HG02642 (cell line): ENCODE measurements around the gene SALL3.

Experiments
- ATAC-seq: cut with Tn5 transposase; IDR thresholded peaks from one replicate; pipeline ENCODE4 v1.9.1; 2021; ENCODE audit warnings: mild to moderate bottlenecking; ENCODE audit not compliant: unreplicated experiment, poor library complexity

SALL3 gene

GRCh38 chr18:78979056-78979729 is 425 bp upstream of the SALL3 start:
- ATAC-seq = no peak

- ATAC-seq = no peak
Measured at GRCh38 chr18:78980279-78980771, 707 bp downstream of the SALL3 start.

GRCh38 chr18:78980777-78981380 is 1.3 kb downstream of the SALL3 start:
- no peak for ATAC-seq

GRCh38 chr18:78981394-78981831 is 1.8 kb downstream of the SALL3 start:
- no peak for ATAC-seq

GRCh38 chr18:78981989-78982620 is 2.5 kb downstream of the SALL3 start:
- no peak for ATAC-seq

GRCh38 chr18:78983512-78983911 is 3.9 kb downstream of the SALL3 start:
- ATAC-seq = no peak

GRCh38 chr18:78984941-78985784 is 5.5 kb downstream of the SALL3 start:
- no peak for ATAC-seq

GRCh38 chr18:78986018-78986481 is 6.4 kb downstream of the SALL3 start:
- no peak for ATAC-seq

- no peak for ATAC-seq
Measured at GRCh38 chr18:78991446-78991845, 11.8 kb downstream of the SALL3 start.

- ATAC-seq = no peak
Measured at GRCh38 chr18:78992041-78993011, 12.7 kb downstream of the SALL3 start.

- ATAC-seq = no peak
Measured at GRCh38 chr18:78993014-78993926, 13.7 kb downstream of the SALL3 start.

- ATAC-seq = no peak
Measured at GRCh38 chr18:78994000-78994399, 14.4 kb downstream of the SALL3 start.

GRCh38 chr18:78994531-78994930 is 14.9 kb downstream of the SALL3 start:
- ATAC-seq = no peak

GRCh38 chr18:78994977-78995582 is 15.5 kb downstream of the SALL3 start:
- no peak for ATAC-seq

GRCh38 chr18:78995740-78996395 is 16.2 kb downstream of the SALL3 start:
- no peak for ATAC-seq

- ATAC-seq = no peak
Measured at GRCh38 chr18:78996741-78997490, 17.3 kb downstream of the SALL3 start.
